ENCODE results near the gene DMD.

DNA sequence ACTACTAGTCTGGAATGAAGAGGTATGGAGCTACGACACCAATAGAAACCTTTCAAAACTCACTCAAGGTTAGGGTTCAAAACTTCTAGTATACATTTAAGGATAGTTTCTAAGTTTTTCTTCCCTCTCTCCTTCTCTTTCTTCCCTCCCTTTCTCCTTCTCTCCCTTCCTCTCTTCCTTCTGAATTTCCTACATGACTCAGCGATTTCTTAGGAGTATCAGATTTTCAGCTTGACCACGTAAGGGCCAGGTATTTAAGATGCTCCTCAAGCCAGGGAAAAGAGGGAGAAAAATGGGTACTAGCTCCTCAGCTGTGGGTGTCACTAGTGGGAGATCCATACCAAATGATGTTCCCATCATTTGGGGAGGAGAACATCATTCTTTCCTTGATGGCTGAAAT is 2083.6 kb downstream of the DMD start:
- TF ChIP-seq, protein P1, sequence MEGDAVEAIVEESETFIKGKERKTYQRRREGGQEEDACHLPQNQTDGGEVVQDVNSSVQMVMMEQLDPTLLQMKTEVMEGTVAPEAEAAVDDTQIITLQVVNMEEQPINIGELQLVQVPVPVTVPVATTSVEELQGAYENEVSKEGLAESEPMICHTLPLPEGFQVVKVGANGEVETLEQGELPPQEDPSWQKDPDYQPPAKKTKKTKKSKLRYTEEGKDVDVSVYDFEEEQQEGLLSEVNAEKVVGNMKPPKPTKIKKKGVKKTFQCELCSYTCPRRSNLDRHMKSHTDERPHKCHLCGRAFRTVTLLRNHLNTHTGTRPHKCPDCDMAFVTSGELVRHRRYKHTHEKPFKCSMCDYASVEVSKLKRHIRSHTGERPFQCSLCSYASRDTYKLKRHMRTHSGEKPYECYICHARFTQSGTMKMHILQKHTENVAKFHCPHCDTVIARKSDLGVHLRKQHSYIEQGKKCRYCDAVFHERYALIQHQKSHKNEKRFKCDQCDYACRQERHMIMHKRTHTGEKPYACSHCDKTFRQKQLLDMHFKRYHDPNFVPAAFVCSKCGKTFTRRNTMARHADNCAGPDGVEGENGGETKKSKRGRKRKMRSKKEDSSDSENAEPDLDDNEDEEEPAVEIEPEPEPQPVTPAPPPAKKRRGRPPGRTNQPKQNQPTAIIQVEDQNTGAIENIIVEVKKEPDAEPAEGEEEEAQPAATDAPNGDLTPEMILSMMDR (IDR thresholded peaks at IDR 0.05; ENCODE audit: low read depth, low read length): no peak
- TF ChIP-seq EZH2phosphoT487 (IDR thresholded peaks at IDR 0.05; ENCODE audit: low read depth): no peak

Data from OCI-LY3 (cell line).